GM12878 (cell line): ENCODE results near the gene SFI1. TPM values are rescaled to one million over a fixed set of nuclear protein-coding genes. Genes with fewer than 3 reads are reported as not detected.
A peak's percentile ranks its signal among the peaks of the same experiment; 100 is the strongest.

Source experiments
- ATAC-seq: fragments of 200-7000 bp; cut with Tn5 transposase; 3 replicates; pipeline ENCODE4 v1.9.1; 2020; ENCODE audit warnings: mild to moderate bottlenecking, moderate library complexity
- BruUV-seq: library from RNA; stranded (reverse); fragments of 400-500 nt; replicated peaks from 2 replicates; lab custom pipeline; 2021; lab: Mats Ljungman, UMichigan
- CTCF ChIA-PET: fragments of 300-600 bp; sonication (Branson Sonifier 250); formaldehyde crosslinking; extraction: SDS; loops from one replicate; lab custom pipeline; 2021; ENCODE audit warnings: inconsistent platforms; lab: Yijun Ruan, JAX
- POLR2A ChIA-PET: fragments of 350-600 bp; formaldehyde crosslinking; extraction: SDS; loops from one replicate; lab custom pipeline; 2021; ENCODE audit warnings: inconsistent platforms; lab: Charles Lee
- RAD21 ChIA-PET: fragments of 300-600 bp; sonication (Branson Sonifier 250); formaldehyde crosslinking; loops from one replicate; lab custom pipeline; 2023; ENCODE audit warnings: antibody characterized with exemption; ENCODE audit not compliant: unreplicated experiment; lab: Charles Lee
- SMC1A ChIA-PET: fragments of 300-600 bp; sonication (Branson Sonifier 250); formaldehyde crosslinking; loops from one replicate; lab custom pipeline; 2023; ENCODE audit not compliant: unreplicated experiment, uncharacterized antibody; lab: Charles Lee
- DNase-seq: peaks from one replicate; pipeline ENCODE4 v3.0.0-alpha.2; 2011; ENCODE audit warnings: low read depth, low spot score
- FAIRE-seq: peaks from 3 replicates; lab custom pipeline; 2011; peaks lifted over from hg19 to GRCh38; lab: Jason Lieb, UNC
- H2AFZ ChIP-seq: 2 replicates; pipeline ENCODE4 v1.6.0; 2011; ENCODE audit warnings: low read depth, low read length, control low read depth; ENCODE audit not compliant: control insufficient read depth
- H3K27ac ChIP-seq: 2 replicates; pipeline ENCODE4 v1.5.1; 2011; ENCODE audit warnings: control low read depth; ENCODE audit not compliant: control insufficient read depth, insufficient read depth
- H3K27me3 ChIP-seq, 2 experiments: replicated peaks in 1 of 2; 2 replicates each; pipeline versions ENCODE4 v1.6.0 to v1.6.1; 2011; ENCODE audit warnings: low read length in 1 of 2; ENCODE audit not compliant: control insufficient read depth in 2 of 2, insufficient read depth in 2 of 2
- H3K36me3 ChIP-seq, 2 experiments: 2 replicates each; pipeline ENCODE4 v1.5.1; 2011; ENCODE audit warnings: low read length in 1 of 2; ENCODE audit not compliant: control insufficient read depth in 2 of 2, insufficient read depth in 2 of 2
- H3K4me1 ChIP-seq: 2 replicates; pipeline ENCODE4 v1.6.1; 2011; ENCODE audit warnings: mild to moderate bottlenecking, low read length, moderate library complexity, mixed read lengths; ENCODE audit not compliant: control insufficient read depth, insufficient read depth
- H3K4me2 ChIP-seq: 2 replicates; pipeline ENCODE4 v1.6.0; 2011; ENCODE audit warnings: control low read depth; ENCODE audit not compliant: control insufficient read depth, insufficient read depth
- H3K4me3 ChIP-seq: fragments of 200-600 bp; sonication (generic); 2 replicates; pipeline ENCODE4 v1.5.1; 2016
- H3K79me2 ChIP-seq: 2 replicates; pipeline ENCODE4 v1.6.0; 2011; ENCODE audit warnings: low read length; ENCODE audit not compliant: control insufficient read depth, insufficient read depth
- H3K9ac ChIP-seq: 2 replicates; pipeline ENCODE4 v1.8.0; 2011; ENCODE audit warnings: low read length, control low read depth, mixed read lengths; ENCODE audit not compliant: control insufficient read depth, insufficient read depth
- H3K9me3 ChIP-seq: replicated peaks from 3 replicates; pipeline ENCODE4 v1.5.1; 2011; ENCODE audit warnings: mild to moderate bottlenecking, low read length; ENCODE audit not compliant: control insufficient read depth, insufficient read depth
- H4K20me1 ChIP-seq: 2 replicates; pipeline ENCODE4 v1.6.0; 2011; ENCODE audit not compliant: control insufficient read depth, insufficient read depth
- CBX5 ChIP-seq: sonication (generic); IDR thresholded peaks from 2 replicates; pipeline ENCODE4 v1.6.1; 2016; ENCODE audit warnings: low read depth, moderate library complexity, mild to moderate bottlenecking, inconsistent platforms
- DPF2 ChIP-seq: fragments of 450-650 bp; IDR thresholded peaks from 2 replicates; pipeline ENCODE4 v1.6.1; 2017; ENCODE audit warnings: mild to moderate bottlenecking
- HDGF ChIP-seq: fragments of 450-650 bp; IDR thresholded peaks from 2 replicates; pipeline ENCODE4 v1.6.1; 2016; ENCODE audit warnings: antibody characterized with exemption
- MLLT1 ChIP-seq: fragments of 450-650 bp; IDR thresholded peaks from 2 replicates; pipeline ENCODE4 v1.6.1; 2016; ENCODE audit warnings: mild to moderate bottlenecking
- RCOR1 ChIP-seq: conservative IDR thresholded peaks from 2 replicates; pipeline ENCODE4 v1.6.1; 2012; ENCODE audit warnings: low read depth, low read length, improper control_type of control experiment
- SPI1 ChIP-seq: IDR thresholded peaks from 2 replicates; pipeline ENCODE4 v1.6.1; 2011; ENCODE audit warnings: low read depth, mild to moderate bottlenecking, low read length, moderate library complexity, borderline replicate concordance; ENCODE audit not compliant: insufficient read depth
- ZBTB40 ChIP-seq: fragments of 450-650 bp; IDR thresholded peaks from 2 replicates; pipeline ENCODE4 v1.6.1; 2016; ENCODE audit warnings: mild to moderate bottlenecking, moderate library complexity, borderline replicate concordance
- WGBS: methylation state at CpG from one replicate; pipeline ENCODE4 v1.1.6; 2016; ENCODE audit warnings: low lambda C conversion rate; ENCODE audit not compliant: insufficient replicate concordance, insufficient coverage; ENCODE audit errors: missing lambda C conversion rate; 5-methylcytosine and 5-hydroxymethylcytosine counted together
- in situ Hi-C: fragments of 300-500 bp; cut with MboI; formaldehyde crosslinking; loops from 9 replicates; pipeline ENCODE4 v1.14.3; 2018; ENCODE audit warnings: mixed read lengths
- intact Hi-C: fragments of 100-400 bp; cut with micrococcal nuclease; formaldehyde crosslinking; loops from one replicate; pipeline ENCODE4 v1.14.2; 2022; ENCODE audit not compliant: unreplicated experiment
- polyA plus RNA-seq, 11 experiments: library from polyadenylated mRNA; depleted of rRNA in 4 of 11; unstranded in 6 of 11; stranded (reverse) in 5 of 11; fragments of >200 nt; fragmentation: Nextera tagmentation in 4 of 11; fragmentation: Illumina TruSeq in 1 of 11; extraction: Ambion mirVana in 4 of 11; extraction: Trizol in 1 of 11; gene quantifications; 1 replicate in 1 of 11; 2 replicates in 10 of 11; pipeline versions ENCODE4 v1.2.1 to v1.2.3, GENCODE V29; 2011 to 2016; ENCODE audit warnings: inconsistent platforms in 2 of 11, missing spikeins in 2 of 11, low read depth in 1 of 11
- total RNA-seq, 4 experiments: library from RNA; depleted of rRNA in 3 of 4; stranded (reverse); fragments of >200 nt in 3 of 4; fragmentation: Illumina TruSeq in 1 of 4; extraction: Trizol in 1 of 4; gene quantifications; 2 replicates each; pipeline versions ENCODE4 v1.2.1 to v1.2.3, GENCODE V29; 2013 to 2021

The SFI1 gene
- total and polyA plus RNA-seq, 10 of the 15 experiments (the other 5 are each of a cell fraction or from before 2014, with no cell fraction given) = 6.3 to 70.1 (median 30.4) TPM

GRCh38 chr22:31653944-31654343, 157.6 kb downstream of the SFI1 start:
- Histone ChIP-seq H3K4me3 (peak overlapping the region; percentile 38; the same call in 1 of the 2 replicates), H3K79me2 (peaks cover 65% of the 10 kb centered on the region), H4K20me1 (no peaks in the 10 kb centered on the region; the same call in 1 of the 2 replicates), H3K9me3 (no peaks in the 10 kb centered on the region), H3K9ac (no peak overlapping the region), H3K27ac (peak overlapping the region; percentile 85), H3K4me1 (peaks cover 39% of the 10 kb centered on the region), H3K36me3 (no peaks in the 10 kb centered on the region), H2AFZ (no peak overlapping the region), H3K27me3 (no peaks in the 10 kb centered on the region), H3K4me2 (peak overlapping the region; percentile 73)
- RAD21 ChIA-PET = interaction anchor here (0.6 to 3.4 kb wide), 4 partner anchors 8 to 176 kb away, joined by 3 to 37 read pairs (median 8); partner anchors contain the start of gene PISD
- in situ Hi-C loops (no loop called here), intact Hi-C loops (no loop called here)
- ATAC-seq (no peak), DNase-seq (no peak), FAIRE-seq (no peak)
- CTCF ChIA-PET = interaction anchor here (2.7 to 3.3 kb wide), 3 partner anchors 12 to 20 kb away, joined by 8 to 11 read pairs (median 9); no protein-coding TSS in a partner anchor
- no TSS peak for BruUV-seq
- SMC1A ChIA-PET = interaction anchor here (1.1 to 2.0 kb wide), 5 partner anchors 8 to 163 kb away, joined by 3 to 20 read pairs (median 4); partner anchors contain the start of gene PISD
- WGBS = 78% methylated on average over 2 of the region's 2 CpGs
- TF ChIP-seq MLLT1 (no peak), ZBTB40 (no peak), SPI1 (0 out of 2 replicates have a peak, but pooled peaks have one; percentile 31), HDGF (no peak), DPF2 (no peak), CBX5 (no peak), RCOR1 (no peak)
- POLR2A ChIA-PET = interaction anchor here (0.9 to 3.2 kb wide), 5 partner anchors 8 to 100 kb away, joined by 3 to 26 read pairs (median 4); partner anchors contain the start of genes DEPDC5 and PISD
